ENCODE results near the gene HOXB3.
"Not testable (repeated sequence)": the region's sequence is repeated elsewhere in the genome, so short reads cannot be mapped to it uniquely, and the experiment has no call there.

Gene HOXB3

DNA sequence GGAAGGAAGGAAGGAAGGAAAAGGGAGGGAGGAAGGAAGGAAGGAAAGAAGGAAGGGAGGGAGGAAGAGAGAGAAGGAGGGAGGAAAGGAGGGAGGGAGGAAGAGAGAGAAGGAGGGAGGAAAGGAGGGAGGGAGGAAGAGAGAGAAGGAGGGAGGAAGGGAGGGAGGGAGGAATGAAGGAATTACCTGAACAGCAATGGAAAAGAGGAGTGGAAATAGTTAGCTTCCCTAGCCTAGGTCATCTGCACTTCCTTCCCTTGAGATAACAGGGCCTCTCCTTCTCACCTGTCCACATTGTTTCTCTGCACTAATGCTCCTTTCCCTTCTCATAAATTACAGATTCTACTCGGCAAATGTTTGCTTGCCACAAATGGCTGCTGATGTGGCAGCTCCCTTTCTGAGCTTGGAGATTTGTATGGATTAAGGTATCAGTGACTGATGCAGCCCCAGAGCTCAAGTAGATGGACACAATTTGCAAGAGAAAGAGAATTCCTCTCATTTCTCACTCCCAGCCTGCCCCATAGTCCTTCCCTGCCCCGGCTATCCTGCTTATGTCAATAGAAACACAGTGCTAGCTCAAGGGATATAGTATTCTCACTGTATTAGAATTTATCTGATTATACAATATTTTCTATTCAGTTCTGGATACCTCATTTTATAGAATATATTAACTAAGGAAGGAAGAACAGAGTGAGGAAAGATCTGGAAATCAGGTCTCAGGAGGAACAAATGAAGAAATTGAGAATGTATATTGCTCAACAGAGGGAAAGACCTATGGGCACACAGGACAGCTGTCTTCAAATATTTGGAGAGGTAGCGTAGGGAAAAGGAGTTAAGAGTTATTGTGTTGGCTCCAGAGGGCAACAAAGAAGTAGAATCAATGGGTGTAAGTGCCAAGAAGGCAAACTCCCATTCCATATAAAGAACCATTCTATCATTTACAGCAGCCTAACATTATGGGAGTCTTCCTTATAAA is 73.8 kb downstream of the HOXB3 start:
- no peak for FAIRE-seq

DNA sequence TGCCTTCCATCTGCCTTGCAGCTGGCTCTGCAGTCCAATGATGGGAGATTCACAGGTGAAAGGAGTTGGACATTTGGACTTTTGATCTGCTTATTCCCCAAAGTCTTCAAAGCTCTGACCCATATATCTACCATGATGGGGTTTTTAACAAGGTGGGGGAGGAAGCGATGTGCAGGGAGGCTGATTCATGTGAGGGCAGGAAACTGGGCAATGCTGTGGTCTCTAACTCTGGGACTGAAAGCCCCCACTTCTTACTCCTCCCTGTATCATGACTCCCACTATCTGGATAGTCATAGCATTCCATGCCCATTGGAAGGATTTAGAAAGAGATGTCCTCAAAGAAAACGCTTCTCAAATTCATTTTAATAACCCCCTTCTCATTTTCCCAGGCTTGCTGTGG is 75.6 kb downstream of the HOXB3 start:
- FAIRE-seq: no peak

DNA sequence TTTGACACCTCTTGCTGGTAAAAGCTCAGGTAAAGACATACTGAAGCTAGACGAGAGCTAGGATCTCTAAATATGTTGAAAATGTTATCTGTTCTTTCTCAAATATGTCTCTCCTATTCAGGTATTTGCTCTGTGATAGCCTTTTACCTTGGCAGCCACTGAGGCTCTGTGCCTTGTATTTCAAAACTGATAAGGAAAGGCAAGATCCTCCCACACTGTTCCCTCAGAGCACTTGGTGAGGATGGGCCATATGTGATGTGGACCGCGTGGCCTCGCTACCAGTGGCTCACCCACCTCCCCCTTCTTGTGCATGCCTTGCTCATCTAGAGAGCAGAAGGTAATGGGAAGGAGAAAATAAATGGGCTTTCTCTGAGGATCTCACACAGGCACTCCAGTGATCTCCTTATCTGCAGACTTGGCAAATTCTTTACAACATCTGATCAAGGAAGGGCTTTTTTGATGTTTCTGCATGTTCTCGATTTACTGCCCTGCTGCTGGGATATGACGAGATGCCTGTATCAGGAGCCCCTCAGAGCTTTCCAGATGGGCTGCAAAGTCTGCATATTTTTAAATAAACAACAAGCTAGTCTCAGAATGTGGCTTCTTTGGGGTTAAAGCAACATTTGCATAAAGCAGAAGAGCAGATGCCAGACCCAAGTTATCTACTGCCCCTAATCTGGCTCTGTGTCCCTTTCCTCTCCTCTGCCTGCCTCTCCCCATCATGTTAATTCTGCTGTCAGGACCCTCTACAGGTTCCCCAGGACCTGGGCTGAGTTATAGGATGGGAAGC is 76.2 kb downstream of the HOXB3 start:
- FAIRE-seq: no peak

DNA sequence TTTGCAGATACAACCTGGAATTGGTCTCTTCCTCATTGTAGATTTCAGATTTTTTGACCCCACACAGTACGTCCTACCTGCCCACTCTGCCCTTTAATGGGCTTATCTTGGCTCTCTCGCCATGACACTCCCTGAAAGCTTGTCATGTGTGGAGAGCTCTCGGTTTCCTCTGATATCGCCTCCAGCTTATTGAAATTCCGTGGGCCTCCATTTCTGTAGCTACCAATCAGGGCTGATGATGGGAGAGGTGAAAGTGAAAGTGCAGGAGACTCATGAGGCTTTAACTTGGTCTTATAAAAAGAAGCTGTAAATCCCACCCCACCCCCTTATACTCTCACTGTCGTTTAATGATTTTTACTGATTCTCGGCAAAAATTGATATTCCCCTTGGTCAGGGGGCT is 76.9 kb downstream of the HOXB3 start:
- FAIRE-seq: no peak

GRCh38 chr17:48510761-48511604 is 79.1 kb downstream of the HOXB3 start:
- FAIRE-seq: no peak

- no peak for FAIRE-seq
Observed at GRCh38 chr17:48510381-48510760, 79.7 kb downstream of the HOXB3 start.

DNA sequence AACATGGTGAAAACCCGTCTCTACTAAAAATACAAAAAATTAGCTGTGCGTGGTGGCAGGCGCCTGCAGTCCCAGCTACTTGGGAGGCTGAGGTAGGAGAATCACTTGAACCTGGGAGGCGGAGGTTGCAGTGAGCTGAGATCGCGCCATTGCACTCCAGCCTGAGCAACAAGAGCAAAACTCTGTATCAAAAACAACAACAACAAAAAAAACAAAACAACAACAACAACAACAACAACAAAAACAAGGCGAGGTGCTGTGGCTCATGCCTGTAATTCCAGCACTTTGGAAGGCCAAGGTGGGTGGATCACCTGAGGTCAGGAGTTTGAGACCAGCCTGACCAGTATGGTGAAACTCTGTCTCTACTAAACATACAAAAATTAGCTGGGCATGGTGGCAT is 80.3 kb downstream of the HOXB3 start:
- not testable (repeated sequence) for FAIRE-seq

DNA sequence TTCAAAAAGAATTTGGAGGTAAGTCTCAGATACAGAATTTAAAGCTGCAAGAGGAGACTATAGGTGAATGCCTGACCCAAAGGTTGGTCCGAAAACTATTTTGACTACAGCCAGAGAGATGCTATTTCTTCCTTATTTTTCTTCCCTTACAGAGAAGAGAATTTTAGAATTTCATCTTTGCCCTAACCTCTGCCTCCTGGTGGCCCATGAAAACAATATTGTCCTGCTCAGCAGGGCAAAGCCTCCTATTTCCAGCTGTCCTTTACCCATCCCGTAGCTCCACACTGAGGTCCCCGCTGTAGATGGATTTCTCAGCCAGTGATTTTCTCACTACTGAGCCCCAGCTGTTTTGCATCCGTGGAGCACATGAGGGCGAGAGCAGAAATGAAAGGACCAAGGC is 83.8 kb downstream of the HOXB3 start:
- no peak for FAIRE-seq

GRCh38 chr17:48505788-48506187 is 84.3 kb downstream of the HOXB3 start:
- FAIRE-seq: no peak

DNA sequence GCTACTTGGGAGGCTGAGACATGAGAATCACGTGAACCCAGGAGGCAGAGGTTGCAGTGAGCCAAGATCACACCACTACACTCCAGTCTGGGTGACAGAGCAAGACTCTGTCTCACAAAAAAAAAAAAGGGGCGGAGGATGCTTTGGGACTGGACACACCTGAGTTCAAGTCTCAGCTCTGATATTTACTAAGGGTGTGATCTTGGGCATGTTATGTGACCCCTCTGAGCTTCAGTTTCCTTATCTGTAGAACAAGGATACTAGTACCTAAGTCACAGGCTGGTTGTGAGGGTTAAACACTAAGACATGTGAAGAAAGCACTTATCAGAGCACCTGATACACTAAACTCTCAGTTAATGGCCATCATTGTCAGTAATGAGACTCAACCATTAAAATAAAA is 85.1 kb downstream of the HOXB3 start:
- no peak for FAIRE-seq

DNA sequence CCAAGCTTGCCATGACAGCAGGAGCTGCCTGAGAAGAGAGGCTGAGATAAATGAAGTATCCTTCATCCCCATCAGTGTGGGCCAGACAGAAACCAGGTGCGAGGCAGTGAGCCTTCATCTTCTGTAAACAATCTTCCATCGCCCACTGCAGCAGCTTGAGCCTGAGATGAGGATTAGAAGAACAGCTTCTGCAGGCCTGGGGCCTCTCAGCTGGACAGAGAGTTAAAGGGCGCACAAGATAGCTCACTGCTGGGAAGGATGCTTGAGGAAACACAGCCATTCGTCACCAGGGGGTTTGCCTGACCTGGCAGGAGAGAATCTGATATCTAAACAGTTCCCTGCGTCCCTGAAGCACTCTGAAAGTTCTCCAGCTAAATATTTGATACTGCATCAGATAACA is 86.3 kb downstream of the HOXB3 start:
- no peak for FAIRE-seq

DNA sequence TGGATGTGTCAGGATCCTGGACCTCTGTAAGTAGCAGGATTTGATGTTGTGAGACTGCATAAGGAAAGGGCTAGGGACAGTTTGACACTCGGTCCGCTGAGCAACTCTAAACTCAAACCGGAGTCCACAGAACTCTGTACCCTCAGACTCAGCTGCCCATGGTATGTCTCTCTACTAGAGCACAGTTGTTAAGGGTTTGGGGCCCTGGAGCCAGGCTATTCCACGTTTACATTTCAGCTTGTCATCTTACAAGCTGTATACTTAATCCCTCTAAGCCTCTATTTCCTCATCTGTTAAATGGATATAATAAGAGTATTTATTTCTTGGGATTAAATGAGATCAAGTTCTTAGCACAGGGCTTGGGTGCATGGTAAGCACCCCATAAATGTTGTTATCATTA is 87.1 kb downstream of the HOXB3 start:
- no peak for FAIRE-seq

GRCh38 chr17:48502312-48502711 is 87.7 kb downstream of the HOXB3 start:
- FAIRE-seq: no peak

DNA sequence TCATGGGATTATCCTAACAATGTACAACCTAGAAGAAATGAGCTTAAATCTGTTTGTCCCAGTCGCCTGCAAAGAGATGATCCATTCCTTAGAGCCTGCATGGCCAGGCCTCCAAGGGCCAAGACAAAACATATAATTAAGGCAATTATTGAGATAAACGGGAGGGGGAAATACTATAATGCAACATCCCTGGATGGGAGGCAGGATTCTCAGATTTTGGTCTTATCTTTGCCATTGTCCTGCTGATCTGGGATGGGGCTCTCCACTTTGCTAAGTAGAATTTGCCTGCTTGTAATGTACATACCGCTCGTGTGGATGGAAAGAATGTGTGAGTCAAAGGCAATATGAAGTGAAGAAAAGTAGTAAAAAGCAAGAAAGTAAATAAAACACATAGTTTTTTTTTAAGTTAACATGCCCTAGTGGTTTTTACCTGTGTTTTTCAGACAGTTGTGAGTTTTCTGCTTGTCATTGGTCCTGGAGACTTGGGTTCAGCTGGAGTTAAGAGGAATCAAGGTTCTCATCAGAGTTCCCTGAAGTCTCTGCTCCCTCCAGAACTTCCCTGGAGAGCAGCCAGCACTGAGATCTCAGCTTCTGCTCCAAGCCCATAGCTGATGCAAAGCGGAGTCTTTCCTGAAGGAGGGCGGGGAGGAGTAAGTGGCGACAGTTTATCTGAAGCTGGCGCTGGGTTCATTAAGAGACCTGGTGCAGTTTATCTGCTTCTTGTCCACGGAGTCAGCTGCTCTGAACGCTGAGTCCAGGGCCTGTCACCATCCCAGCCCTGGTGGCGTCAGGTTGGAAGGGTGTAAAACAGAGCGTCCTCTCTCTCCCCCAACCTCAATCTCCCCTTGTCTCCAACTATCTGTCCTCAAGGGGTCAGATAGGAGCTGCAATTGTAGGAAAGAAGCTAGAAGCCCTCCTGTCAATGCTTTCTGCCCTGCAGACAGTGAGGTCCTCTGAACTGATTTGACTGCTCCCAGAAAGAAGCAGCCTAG is 89.3 kb downstream of the HOXB3 start:
- FAIRE-seq: no peak

- no peak for FAIRE-seq
Observed at GRCh38 chr17:48499735-48500434, 90.2 kb downstream of the HOXB3 start.

GRCh38 chr17:48499248-48499647 is 90.8 kb downstream of the HOXB3 start:
- no peak for FAIRE-seq
